TTC549 (cell line): ENCODE results near the gene PSMC2.
"Not testable (repeated sequence)": the region's sequence is repeated elsewhere in the genome, so short reads cannot be mapped to it uniquely, and the experiment has no call there.

Experiments used
- FAIRE-seq: peaks from 2 replicates; lab custom pipeline; 2012; peaks lifted over from hg19 to GRCh38; lab: Jason Lieb, UNC

Gene PSMC2

DNA sequence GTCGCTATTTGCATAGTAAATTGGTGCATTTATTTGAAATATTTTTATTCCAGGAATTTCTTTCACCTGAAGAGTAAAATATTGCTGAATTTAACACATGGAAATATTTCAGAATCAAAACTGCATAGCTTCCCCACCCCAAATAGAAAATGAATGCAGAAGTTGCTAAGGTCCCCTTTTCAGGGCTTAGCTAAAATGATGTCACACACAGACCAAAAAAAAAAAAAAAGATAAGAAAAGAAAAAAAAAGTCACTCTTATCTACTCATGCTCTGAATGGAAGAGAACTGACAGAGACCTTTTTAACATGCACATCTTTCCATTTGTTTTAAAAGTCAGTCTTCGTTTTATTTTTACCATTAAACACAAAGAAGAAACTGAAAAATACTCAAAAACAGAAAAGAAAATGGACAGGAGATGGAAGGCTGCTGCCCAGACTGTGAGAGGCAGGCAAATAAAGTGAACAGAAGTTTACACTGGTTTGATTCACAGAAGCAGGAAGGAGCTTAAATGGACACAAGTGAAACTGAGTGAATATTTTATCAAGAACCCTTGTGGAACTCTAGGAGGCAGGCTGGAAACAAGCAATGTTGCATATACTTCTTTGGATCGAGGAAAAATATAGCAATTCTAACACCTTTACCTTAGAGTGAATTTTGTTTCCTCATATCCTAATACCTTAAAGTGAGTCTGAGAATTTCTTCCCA, 32.0 kb downstream of the PSMC2 start:
- FAIRE-seq, result no peak

DNA sequence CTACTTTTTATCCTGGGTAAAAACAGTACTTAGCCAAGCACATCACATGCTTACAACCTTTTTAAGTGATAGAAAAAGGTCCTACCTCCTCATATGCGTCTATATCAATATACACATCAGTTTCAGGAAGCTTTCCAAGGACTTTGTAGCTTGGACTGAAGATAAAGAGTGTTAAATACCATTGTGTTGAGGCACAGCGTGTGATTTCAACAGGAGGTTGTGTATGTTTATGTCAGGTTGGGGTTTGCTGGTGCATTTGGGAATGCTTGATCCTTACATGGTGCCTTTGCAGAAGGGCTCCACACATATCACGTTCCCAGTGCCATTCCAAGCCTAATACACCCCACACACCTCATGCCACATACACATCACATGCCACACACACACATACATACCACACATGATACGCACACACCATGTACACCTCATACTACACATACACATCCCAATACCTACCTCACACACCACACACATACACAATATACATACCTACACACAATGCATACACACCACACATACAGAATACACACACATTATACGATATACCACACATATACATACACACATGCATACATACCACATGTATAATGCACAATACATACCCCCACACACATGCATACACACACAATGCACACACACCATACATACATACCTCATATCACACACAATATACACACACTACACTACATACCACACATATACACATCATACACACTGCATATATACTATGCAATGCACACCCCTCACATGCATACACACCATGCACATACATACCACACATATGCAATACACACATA, 33.1 kb downstream of the PSMC2 start:
- no peak for FAIRE-seq

DNA sequence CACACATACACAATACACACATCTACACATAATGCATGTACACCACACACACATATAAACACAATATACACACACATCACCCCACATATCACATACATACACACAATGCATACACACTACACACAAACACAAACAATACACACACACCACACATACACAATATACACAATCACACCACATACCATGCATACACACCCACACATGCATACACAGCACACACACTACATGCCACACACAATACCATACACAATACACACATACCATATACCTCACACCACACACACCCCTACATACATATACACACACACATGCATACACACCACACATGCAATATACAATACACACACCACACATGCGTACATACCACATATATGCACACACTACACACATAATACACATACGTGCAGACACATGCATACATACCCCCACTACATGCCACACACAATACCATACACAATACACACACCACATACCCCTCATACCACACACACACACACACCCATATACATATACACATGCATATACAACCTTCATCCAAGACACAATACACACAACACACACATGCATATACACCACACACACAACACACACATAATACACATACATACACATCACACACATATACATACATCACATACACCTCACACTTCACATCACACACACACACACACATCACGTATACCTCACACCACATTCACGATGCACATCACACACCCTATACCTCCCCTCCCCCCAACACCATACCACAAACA, 34.0 kb downstream of the PSMC2 start:
- FAIRE-seq, result no peak

DNA sequence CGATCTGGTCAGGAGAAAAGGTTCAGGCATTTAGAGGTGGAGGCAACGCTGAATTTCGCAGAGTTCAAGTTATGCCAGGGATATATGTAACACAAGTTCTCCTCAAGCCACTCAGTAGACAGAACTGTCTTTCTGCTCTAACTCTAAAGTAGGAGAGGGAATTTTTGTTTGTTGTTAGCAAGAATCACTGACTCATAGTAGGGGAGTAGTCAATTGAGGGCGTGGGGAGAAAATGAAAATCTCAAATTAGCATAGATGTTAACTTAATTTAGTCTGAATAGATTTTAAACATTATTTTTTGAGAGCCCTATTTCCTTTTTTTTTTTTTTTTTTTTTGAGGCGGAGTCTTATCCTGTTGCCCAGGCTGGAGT, 34.6 kb downstream of the PSMC2 start:
- FAIRE-seq, result no peak

DNA sequence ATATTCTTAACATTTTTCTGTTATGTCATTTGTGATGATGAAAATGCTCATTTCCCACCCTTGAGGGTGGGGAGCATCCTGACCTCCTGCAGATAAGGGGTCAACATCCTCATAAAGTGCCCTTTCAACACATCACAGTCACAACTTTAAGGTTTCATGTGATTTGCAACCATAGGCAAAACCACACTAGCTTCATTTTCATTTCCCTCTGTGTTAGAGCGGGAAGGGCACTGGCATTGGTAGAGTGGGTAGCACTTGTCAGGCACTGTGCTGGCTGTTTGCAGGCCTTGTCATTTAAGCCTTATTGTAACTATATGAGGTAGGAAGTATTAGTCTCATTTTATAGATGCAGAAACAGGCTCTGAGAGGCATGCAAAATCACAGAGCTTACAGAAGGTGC, 39.8 kb downstream of the PSMC2 start:
- FAIRE-seq, result no peak

DNA sequence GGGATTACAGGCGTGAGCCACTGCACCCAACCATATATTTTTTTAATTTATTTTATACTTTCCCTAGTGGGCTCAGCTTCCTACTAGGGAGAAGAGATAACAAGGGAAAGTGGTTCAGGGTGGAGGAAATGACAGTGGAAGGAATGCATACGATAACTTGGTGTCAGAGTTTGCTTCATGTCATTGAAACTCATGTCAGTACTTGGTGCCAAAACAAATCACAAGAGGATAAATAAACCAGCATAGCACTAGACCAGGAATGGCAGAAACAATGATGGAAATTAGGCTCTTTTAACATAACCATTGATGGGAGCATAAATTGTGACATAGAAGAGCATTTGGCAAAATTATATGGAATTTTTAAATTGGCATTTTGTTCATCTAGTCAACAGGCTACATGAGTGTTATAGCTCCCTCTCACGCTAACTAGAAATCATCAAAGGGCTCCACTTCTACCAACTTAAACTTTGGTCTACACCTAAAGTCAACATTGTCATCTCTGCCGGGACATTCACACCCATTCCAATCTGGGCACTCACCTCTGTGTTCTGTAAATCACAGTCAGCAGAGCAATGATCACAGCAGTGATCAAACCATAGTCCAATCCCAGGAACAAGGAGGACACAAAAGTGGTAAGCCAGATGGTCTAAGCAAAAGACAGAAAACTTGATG, 41.2 kb downstream of the PSMC2 start:
- FAIRE-seq, result no peak

DNA sequence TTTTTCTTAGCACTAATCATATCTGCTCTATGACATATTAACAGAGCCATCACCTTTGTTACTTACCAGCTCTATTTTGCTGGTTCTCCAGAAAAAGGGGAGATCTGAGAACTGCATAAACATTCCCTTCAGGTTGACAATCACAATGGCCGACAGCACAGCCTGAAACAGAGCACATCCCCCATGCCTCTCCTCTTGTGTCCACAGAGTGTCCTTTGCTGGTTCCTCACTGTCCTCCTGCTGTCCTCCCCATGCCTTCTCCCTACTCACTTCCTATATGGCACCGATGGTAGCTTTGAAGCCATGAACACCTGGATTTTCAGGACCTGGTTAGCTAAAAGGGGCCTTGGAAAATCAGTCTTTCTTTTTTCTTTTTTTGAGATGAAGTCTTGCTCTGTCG, 41.8 kb downstream of the PSMC2 start:
- FAIRE-seq, result no peak

DNA sequence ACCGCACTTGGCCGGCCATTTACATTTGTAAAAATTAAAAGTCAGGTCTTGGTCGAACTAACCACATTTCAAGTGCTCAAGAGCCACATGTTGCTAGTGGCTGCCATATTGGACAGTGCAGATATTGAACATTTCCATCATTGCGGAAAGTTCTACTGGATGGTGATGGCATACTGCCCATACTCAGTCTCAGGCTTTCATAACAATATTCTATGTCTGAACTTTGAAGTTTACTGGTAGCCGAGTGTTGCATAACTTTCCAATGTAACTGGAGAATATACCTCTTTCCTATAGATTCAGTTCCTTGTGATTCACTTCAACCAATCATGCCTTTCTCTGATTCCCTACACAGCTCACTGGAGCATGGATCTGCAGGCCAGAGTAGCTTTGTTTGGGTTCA, 43.7 kb downstream of the PSMC2 start:
- no peak for FAIRE-seq

DNA sequence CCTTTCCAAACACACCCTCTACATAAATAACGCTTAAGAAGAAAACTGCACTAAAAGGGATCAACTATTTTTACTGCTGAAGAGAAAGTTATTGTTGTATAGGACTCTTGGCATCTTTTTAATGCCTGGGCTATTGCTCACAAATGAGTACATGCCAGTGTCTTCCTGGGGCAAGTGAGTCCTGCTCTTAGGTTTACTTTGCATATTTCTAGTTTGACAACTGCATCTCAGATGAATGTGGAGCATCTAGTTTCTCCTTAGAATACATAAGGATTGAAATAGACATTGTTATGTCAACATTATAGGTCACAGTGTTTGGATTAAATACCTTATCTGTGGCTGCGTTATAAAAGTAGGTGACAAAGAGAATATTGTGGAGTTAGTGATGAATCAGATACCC, 44.5 kb downstream of the PSMC2 start:
- FAIRE-seq, result no peak

DNA sequence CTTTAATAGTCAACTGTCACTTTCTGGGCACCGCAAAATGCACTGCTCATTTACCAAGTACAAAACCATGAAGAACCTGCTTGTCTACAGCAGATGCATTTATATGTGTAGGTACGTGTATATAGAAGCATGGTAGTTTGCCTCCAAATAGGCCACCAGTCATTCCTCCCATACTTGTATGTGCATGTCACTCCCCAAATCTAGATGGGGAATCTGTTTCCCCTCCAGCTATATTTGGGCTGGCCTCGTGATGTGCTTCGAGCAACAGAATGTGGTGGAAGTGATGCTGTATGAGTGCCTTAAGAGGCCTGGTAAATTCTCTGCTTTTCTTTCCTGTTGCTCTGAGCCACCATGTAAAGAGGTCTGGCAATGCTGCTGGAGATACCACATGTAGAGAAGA, 47.1 kb downstream of the PSMC2 start:
- no peak for FAIRE-seq

DNA sequence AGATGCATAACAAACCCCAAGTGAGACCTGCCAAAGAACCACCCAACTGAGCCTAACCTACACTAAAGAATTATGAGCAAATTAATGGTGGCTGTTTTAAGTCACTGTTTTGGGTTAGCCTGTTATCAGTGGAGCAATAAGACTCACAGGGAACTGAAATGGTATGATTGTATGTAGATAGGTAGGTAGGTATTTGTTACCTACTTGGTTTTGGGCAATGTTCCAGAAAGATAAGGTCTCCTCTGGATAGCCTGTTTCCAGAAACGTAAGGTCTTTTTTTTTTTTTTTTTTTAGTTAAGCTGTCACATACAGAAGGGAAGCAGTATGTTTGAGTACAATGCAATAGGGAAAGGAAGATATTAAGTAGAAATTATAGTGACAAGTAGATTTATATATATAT, 47.6 kb downstream of the PSMC2 start:
- no peak for FAIRE-seq

DNA sequence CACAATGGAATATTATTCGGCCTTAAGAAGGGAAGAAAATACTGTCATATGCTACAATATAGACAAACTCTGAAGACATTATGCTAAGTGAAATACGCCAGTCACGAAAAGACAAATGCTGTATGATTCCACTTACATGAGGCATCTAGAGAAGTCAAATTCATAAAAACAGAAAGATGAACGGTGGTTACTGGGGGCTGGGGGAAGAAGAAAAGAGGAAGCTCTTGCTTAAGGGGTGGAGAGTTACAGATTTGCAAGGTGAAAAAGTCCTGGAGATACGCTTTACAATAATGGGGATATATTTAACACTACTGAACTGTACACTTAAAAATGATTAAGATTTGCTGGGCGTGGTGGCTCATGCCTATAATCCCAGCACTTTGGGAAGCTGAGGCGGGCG, 49.0 kb downstream of the PSMC2 start:
- no peak for FAIRE-seq

DNA sequence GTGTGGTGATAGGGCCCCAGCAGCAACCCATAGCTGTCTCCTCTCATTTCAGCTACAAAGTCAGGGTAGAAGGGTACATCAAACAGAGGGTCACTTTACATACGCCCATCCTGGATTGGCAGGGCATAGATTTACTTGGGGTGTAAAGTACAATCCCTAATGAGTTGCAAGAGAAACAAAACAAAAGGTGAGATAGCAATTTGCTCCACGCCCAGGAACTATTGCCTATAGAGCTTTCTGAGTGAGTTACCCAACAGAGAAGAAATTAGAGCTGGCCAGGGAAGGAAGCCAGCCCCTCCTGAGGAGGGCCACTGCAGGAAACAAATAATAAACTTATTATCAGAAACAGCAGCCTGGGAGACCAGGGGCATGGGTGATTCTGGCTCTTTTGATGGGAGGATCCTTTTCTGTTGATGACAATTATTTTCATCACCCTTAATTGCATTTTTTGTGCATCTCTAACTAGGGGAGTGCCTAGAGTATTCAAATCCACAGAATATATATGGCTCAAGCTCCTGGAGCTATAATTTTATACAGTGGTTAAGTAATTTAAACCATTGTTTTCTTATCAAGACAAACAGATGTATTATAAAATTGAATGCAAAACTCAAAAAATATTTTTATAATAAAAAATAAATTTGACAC, 51.2 kb downstream of the PSMC2 start:
- FAIRE-seq, result no peak

DNA sequence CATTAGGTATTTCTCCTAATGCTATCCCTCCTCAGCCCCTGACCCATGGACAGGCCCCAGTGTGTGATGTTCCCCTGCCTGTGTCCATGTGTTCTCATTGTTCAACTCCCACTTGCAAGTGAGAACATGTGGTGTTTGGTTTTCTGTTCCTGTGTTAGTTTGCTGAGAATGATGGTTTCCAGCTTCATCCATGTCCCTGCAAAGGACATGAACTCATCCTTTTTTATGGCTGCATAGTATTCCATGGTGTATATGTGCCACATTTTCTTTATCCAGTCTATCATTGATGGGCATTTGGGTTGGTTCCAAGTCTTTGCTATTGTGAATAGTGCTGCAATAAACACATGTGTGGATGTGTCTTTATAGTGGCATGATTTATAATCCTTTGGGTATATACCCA, 52.2 kb downstream of the PSMC2 start:
- not testable (repeated sequence) for FAIRE-seq

DNA sequence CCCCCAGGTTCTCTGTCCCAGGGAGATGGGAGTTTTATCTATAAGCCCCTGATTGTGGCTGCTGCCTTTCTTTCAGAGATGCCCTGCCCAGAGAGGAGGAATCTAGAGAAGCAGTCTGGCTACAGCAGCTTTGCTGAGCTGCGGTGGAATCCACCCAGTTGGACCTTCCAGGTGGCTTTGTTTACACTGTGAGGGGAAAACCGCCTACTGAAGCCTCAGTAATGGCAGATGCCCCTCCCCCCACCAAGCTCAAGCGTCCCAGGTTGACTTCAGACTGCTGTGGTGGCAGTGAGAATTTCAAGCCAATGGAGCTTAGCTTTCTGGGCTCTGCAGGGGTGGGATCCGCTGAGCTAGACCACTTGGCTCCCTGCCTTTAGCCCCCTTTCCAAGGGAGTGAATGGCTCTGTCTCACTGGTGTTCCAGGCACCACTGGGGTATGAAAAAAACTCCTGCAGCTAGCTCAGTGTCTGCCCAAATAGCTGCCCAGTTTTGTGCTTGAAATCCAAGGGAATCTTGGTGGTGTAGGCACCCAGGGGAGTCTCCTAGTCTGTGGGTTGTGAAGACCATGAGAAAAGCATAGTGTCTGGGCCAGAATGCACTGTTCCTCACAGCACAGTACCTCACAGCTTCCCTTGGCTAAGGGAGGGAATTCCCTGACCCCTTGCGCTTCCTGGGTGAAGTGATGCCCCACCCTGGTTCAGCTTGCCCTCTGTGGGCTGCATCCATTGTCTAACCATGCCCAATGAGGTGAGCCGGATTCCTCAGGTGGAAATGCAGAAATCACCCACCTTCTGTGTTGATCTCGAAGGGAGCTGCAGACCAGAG, 58.6 kb downstream of the PSMC2 start:
- not testable (repeated sequence) for FAIRE-seq

DNA sequence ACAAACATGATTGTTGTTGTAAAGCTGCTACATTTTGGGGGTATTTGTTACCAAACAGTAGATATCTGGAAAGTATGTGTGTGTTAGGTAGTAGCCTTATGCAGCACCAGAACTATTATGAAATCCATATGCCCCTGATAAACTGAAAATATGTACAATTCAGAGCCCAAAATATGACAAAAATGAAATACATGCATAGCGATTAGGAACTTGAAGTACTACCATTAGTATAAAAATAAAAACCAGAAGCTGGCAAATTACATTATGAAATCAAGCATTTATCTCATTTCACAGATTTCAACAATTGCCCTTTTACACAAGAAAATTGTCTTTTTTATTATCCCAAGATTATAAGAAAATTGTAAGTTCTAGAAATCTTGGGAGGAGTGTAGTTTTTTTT, 64.7 kb downstream of the PSMC2 start:
- no peak for FAIRE-seq

DNA sequence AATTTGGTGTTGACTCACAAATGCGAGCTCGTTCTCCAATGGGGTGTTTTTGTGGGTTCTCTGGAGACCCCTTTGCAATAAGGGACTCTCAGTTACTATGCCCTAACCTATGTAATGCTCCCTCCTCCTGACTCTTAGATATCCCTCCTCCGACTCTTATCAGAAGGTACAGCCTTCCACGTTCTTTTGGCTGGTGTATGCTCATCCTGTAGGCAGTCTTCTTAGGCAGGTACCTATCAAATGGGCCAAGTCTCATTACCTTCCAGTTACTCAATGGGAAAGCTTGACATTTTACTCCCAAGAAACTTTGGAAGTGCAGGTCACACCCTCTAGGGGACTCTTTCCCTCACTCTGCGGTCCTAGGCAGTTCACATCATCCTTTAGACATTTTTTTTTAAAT, 66.0 kb downstream of the PSMC2 start:
- FAIRE-seq, result no peak

DNA sequence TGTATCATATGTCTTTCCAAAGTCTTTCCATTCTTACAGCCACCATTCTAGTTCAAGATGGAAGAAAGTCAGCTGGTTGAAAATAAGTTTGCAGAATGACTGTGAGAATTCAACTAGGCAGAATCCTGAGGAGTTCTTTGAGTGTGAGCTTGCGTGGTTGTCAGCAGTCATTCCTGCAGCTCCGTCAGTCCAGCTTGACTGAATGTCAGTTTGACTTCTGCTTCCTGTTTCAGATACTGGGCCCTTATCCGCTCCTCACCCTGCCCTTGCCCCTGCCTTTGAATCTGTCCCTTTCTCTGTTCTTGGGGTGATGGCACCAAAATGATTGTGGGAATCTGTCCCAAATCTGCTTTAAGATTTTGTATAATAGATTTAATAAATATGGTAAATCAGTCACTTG, 70.8 kb downstream of the PSMC2 start:
- FAIRE-seq, result no peak
